Activated CD8-positive, alpha-beta memory T cell treated with anti-CD3 and anti-CD28 coated beads for 24 hours (primary cell): Measurements from ENCODE around the gene LOXL1.

Experiments used
- DNase-seq: peaks from one replicate; pipeline ENCODE4 v3.0.0-alpha.2; 2020

LOXL1 gene

DNA sequence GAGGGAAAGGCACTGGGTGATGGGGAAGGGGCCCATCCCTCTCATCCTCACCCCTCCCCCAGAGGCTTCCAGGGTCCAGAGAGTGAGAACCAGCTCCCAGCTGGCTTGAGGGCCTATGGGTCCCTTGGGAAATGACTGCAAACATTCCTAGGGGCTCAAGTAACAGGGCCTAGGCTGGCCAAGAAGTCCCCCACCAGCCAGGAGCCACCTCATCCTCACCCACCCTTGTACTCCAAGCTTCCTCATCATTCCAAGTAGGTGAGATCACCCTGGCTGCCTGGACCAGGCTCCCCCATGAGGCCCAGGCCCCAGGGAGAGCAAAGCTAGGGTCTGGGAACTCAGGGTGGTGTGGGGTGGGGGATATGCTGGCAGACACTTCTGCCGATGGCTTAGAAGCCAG lies 14.8 kb downstream of the LOXL1 start:
- no peak for DNase-seq

DNA sequence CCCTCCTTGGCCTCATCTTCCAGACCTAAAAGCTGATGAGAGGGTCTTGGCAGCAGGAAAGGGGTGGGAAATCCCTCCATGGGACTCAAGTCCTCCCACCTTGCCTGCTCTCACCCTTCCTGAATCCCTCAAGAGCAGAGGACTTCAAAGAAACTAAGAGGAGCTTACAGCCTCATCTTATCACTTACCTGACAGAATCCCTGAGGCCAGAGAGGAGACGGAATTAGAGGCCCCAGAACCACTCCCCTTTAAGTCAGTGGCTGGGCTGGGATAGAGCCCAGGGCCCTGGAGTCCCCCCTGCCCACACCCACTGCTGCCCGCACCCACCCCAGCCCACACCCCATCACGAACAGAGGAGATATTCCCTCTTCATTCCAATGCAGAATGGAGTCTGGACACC lies 15.2 kb downstream of the LOXL1 start:
- DNase-seq = no peak

DNA sequence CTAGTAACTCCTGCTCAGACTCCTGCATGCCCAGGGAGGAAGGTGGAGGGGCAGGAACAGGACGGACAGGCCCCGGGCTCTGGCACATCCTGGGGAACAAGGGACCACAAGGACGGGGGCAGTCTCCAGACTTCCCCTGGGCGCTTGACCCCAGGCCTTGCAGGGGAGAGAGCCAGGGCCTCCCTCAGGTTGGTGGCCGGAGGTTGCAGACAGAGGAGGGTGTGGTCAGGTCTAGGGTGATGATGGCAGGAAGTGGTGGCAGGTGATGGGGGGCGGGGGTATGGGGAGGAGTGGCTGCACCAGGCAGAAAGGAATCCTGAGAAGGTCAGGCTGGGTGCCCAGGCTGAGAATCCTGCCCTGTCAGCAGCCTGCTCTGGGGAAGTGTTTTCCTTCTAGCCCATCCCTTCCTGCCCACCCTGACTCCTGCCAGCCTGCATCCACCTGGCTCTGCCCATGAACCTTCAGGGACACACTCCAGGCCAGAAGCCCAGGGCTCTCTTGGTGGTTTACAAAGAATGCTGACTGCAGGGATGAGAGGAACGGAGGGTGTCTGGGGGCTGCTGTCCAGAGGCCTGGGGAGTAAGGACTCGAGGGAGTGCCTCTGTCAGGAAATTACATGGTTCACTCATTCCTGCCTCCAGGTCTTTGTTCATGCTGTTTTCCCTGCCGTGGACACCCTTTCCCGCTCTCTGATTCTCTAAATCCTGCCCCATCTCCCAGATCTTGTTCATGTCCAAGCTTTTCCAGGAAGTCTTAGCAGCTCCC lies 15.8 kb downstream of the LOXL1 start:
- no peak for DNase-seq

DNA sequence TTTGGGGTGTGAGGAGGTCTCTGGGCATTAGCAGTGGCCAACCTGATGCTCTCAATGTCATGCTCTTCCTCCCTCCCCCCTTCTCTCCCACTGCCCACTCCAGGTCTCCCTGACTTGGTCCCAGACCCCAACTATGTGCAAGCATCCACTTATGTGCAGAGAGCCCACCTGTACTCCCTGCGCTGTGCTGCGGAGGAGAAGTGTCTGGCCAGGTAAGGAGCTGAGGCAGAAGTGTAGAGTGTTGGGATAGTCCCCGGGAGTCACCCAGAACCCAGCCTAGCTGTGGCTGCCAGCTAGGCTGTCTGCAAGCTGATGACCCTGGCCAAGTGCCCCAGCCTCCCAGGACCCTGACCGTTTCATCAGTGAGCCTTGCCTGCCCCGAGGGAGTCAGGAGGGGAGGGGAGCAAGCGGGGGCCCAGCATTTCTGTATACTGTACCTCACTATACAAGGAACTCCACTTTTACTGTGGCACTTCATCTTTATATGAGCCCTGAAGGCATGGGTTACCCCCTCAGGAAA lies 16.5 kb downstream of the LOXL1 start:
- DNase-seq = no peak

DNA sequence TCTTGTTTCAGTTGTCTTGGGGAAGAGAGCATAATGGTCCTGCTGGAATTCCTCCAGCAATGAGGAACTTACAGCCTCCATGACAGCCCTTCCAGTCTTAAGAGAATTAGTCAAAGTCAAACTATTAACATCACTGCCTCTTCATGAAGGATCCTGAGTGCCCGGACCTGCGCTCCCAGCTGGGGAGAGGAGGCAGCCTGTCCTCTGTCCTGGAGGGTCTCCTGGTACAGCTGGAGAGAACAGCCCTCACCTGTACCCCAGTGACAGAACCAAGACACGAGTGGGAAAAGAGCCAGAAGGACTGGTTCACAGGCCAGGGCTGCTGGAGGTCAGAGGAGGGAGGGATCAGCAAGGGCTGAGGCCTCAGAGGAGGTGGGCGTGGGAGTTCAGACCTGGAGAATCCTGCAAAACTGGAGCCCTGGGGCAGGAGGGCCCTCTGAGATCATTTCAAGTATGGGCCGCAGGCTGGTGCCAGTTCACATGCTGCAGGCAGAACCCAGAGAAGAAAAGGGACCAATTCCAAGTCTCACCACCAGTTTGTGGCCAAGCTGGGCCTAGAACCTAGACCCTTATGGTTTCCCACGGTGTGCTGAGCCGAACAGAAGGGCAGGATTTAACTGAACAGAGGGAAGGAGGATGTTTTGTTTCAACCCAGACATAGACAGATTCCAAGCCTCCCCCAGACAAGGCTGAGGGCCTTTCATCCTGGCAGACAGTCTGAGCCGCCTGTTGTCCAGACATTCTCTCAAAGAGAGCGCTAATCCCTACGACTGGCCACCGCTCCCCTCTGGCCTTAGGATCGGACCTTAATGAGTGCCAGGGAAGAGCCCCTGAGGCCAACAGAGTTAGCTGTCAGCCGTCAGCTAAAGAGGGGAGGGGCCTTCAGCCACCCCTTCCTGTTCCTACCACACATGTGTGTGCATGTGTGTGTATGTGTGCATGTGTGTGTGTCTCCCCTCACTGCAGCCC lies 18.2 kb downstream of the LOXL1 start:
- DNase-seq = no peak

DNA sequence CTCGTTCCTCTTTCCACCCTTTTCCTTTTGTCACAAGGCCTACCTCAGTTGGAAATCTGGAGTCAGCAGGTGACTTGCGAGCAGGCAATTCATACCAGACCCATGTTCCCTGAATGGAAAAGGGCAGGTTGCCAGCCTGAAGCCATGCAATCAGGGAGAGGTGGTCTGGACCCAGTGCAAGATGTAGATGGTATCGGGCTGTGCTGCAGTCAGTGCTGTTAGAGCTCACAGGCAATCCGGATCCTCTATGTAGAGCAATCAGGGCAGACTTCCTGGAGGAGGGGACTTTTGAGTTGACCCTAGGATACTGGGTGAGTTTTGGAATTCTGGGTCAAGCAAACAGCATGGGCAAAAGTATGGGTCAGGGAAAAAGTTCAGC lies 18.9 kb downstream of the LOXL1 start:
- no peak for DNase-seq

- no peak for DNase-seq
Measured at GRCh38 chr15:73946046-73946721, 19.9 kb downstream of the LOXL1 start.

GRCh38 chr15:73946795-73947370 lies 20.6 kb downstream of the LOXL1 start:
- no peak for DNase-seq

- no peak for DNase-seq
Measured at GRCh38 chr15:73947651-73948050, 21.4 kb downstream of the LOXL1 start.

- DNase-seq = no peak
Measured at GRCh38 chr15:73948396-73948795, 22.1 kb downstream of the LOXL1 start.

DNA sequence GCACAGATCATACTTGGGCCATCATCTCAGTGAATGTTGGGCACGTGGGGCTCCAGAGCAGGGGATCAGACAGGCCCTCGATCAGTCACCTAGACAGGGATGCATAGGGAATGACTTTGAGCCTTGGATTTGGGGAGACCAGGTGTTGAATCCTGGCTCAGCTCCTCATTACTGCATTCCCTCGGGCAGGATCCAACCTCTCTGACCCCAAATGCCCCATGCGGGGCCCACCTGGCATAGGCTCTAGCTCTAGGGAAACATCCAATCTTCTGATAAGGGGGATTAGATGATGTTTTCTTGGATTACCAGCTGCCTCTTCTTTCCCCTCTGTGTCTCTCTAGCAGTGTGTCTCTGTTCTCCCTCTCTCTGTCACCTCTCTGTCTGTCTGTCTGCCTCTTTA lies 22.7 kb downstream of the LOXL1 start:
- no peak for DNase-seq

DNA sequence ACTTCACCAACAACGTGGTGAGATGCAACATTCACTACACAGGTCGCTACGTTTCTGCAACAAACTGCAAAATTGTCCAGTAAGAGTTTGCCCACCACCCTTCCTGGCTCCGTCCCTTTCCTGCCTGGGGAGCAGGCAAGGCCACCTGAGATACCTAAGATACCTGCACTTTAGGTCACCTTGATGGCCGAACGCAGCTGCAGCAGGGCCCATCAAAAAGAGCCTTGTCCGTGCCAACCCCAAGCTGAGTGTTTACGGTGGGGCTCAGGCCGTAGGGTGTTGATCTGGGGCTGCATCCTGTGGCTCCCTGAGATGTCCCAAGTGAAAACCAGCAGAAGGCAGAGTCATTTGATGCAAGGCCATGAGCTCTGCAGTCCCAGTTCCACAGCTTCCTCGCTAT lies 23.2 kb downstream of the LOXL1 start:
- DNase-seq = no peak

GRCh38 chr15:73950479-73950830 lies 24.2 kb downstream of the LOXL1 start:
- no peak for DNase-seq

DNA sequence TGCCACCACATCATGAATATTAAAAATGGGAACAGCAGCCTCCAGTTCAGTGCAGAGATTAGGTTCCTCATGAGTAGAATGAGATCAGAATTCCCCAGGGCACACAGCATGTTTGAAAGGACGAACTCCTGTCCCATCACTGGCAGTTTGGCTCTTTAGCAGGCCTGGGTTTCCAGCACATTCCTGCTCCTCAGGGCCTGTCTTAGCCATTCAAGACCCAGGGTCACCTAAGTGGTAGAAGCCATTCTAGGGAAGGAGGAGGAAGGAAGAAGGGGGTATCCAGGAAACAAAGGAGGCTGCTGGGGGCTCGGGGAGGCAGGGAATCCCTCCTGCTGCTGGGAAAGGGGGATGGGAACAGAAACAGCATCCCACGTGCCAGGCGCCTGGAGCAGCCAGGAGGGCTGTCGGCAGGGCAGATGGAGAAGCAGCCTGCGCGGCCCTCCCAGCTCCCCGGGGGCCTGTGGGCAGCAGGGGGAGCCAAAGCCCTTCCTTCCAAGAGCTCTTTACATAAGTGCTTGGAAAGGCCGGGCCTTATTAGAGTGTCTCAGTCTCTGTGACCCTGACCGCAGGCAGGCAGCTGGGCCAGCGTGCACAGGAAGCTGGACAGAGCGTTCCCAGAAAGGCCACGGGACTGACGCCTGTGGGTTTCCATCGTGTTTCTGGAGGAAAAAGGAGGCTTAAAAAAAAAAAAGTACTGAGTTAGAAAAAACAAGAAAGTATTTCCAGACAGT lies 24.7 kb downstream of the LOXL1 start:
- peak; percentile 83 for DNase-seq

DNA sequence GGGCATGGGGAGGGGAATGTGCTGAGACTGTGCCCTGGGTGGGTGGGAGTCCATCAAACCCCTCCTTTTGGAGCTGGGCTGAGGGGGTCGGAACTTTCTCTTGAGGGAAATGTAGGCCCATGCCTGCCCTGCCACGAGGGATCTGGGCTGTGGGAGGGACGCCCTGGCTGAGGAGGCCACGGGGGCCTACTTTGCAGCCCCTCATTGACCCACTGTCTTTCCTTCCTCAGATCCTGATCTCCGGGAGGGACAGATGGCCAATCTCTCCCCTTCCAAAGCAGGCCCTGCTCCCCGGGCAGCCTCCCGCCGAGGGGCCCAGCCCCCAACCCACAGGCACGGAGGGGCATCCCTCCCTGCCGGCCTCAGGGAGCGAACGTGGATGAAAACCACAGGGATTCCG lies 25.3 kb downstream of the LOXL1 start:
- DNase-seq = no peak

DNA sequence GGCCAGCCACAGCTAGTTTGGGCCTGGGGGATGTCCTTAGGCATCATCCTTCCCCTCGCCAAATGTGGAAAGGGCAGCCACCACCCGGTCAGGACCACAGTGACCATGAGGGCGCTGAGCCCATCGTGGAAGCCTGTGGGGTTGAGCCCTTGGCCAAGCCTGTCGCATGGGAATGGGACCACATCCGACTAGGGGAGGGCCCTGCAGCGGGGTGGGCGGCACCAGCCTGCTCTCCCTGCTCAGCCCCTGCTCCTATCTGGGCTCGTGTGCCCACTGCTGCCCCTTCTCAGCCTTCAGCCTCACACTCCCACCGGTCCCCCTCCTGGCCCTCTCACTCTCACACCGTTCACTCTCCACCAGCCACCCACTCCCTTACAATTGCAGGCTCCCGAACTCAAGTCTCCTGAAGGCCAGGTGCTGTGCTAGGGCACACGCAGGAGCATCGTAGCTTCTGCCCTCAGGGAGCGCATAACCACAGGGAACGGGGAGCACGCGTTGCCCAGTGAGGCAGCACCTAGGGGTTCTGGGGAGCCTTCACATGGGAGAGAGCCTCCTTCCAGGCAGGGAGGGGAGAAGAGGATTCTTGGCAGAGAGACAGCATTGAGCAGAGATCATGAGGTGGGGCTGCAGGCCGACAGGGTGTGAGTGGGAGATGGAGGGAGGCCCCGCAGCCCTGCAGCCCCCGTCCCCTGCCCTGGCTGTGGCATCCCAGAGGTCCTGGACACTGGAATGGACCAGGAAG lies 26.1 kb downstream of the LOXL1 start:
- no peak for DNase-seq

DNA sequence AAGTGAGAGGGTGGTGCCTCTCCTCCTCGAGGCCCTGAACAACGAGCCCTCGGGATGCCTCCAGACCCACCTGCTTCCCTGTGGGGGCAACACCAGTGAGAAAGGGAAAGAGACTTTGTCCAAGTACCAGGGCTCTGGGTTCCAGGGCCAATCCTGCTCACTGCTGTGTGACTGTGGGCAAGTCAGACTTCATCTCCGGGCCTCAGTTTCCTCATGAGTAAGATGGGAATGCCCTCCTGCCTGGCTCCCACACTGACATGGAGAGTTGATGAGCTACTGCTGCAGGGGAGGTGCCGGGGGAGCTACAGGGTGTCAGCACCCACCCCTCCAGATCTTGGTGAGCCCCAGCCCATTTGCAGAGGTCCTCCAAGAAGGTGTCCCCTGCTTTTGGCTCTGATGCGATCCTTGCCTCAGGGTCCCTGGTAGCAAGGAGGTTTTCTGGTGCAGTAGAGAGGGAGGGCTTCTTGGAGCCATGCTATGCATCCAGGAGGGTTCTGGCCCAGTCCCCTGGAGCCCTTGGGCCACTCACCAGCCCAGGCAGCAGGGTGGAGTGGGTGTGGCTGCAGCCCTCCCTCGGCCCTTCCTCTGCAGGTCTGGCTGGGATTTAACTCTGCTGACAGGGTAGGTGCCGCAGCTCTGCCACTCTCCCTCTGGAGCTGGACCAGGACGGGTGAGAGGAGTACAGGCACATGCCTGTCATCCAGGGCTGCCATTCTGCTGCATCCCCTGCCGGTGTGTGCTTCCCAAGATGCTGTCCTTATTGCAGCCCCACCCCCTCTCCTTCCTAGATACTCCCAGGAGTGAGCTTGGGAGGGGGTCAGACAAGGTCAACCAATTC lies 26.9 kb downstream of the LOXL1 start:
- no peak for DNase-seq

DNA sequence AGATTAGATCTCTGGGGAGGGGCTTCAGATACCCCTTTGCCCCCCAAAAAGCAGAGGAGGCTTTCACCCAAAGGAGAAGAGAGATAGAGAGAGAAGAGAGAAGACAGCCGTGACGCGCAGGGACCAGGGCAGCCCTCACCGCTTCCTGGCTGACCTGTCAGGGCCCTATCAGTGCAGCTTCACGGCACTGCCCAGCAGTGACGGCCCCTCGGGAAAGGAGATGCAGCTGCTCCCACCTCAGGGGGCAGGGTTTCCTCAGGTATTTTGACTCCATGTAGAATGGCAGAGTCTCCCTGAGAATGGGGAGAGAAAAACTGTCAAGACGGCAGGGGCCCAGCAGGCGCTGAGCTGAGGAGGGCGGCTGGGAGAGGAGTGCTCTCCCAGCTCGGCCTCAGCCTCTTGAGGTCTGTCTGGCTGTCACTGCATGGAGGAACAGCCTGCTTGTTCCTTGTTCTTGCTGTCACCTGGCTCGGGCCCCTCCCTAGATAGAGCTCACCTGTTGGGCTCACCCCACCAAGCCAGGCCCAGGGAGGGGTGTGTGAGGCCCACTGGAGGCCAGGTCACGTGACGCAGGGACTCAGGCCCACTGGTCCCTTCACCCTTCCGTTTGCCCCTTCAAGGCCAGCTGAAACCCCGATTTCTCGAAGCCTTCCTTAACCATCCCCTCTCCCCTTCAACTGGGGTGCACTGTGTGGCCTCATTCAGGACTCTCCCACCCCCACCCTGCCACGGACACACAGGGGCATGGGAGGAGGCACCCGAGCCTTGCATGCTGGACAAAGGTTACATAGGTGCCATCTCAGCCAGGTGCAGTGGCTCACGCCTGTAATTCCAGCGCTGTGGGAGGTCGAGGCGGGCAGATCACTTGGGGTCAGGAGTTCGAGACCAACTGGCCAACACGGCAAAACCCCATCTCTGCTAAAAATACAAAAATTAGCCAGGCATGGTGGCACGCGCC lies 28.2 kb downstream of the LOXL1 start:
- DNase-seq = no peak

- DNase-seq = no peak
Measured at GRCh38 chr15:73955326-73955725, 29.1 kb downstream of the LOXL1 start.
